ENCODE results near the gene PLLP.

DNA sequence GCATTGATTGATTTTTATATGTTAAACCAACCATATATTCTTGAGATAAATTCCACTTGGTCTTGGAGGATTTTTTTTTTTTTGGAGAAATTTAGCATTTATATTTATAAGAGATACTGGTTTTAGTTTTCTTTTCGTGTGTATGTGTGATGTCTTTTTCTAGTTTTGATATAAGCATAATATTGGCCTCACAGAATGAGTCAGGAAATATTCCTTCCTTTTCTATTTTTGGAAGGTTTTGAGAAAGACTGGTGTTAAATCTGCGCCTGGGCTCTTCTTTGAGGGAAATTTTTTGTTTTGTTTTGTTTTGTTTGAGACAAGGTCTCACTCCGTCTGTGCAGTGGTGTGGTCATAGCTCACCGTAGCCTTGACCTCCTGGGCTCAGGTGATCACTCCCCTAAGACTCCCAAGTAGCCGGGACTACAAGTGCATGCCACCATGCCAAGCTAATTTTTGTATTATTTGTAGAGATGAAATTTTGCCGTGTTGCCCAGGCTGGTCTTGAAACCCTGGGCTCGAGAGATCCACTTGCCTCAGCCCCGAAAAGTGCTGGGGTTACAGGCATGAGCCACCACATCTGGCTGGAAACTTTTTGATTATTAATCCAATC lies 45.4 kb upstream of the PLLP start:
- TF ChIP-seq, protein P1, sequence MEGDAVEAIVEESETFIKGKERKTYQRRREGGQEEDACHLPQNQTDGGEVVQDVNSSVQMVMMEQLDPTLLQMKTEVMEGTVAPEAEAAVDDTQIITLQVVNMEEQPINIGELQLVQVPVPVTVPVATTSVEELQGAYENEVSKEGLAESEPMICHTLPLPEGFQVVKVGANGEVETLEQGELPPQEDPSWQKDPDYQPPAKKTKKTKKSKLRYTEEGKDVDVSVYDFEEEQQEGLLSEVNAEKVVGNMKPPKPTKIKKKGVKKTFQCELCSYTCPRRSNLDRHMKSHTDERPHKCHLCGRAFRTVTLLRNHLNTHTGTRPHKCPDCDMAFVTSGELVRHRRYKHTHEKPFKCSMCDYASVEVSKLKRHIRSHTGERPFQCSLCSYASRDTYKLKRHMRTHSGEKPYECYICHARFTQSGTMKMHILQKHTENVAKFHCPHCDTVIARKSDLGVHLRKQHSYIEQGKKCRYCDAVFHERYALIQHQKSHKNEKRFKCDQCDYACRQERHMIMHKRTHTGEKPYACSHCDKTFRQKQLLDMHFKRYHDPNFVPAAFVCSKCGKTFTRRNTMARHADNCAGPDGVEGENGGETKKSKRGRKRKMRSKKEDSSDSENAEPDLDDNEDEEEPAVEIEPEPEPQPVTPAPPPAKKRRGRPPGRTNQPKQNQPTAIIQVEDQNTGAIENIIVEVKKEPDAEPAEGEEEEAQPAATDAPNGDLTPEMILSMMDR (conservative IDR thresholded peaks at IDR 0.05 in 1 of 2, IDR thresholded peaks at IDR 0.05 in 1 of 2; ENCODE audit: extremely low read depth in 1 of 2, insufficient read depth in 1 of 2, low read depth in 1 of 2, low read length in 2 of 2): no peak
- no peak for TF ChIP-seq EZH2 (IDR thresholded peaks at IDR 0.05; ENCODE audit: borderline replicate concordance, low read length)
